Spleen (tissue), 11 donors: ENCODE data around the gene MVK. TPM values are rescaled to one million over a fixed set of nuclear protein-coding genes. Genes with fewer than 3 reads are reported as not detected.

Source experiments
- DNase-seq: peaks from one replicate; pipeline ENCODE4 v3.0.0-alpha.2; 2020
- H3K27ac ChIP-seq, 8 donors: fragments of 200-600 bp; sonication (generic) in 7 of 8; 1 replicate in 4 of 8; 2 replicates in 4 of 8; pipeline versions ENCODE4 v1.5.0 to v1.8.0; 2016 to 2021; ENCODE audit warnings: inconsistent platforms in 4 of 8, mild to moderate bottlenecking in 4 of 8, moderate library complexity in 1 of 8
- H3K27me3 ChIP-seq, 7 donors: fragments of 200-600 bp; sonication (generic) in 6 of 7; replicated peaks in 1 of 7; 1 replicate in 4 of 7; 2 replicates in 3 of 7; pipeline versions ENCODE4 v1.5.0 to v1.8.0; 2016 to 2021; ENCODE audit warnings: inconsistent platforms in 3 of 7, mild to moderate bottlenecking in 1 of 7
- H3K36me3 ChIP-seq, 6 donors: fragments of 200-600 bp; sonication (generic) in 5 of 6; 1 replicate in 4 of 6; 2 replicates in 2 of 6; pipeline versions ENCODE4 v1.5.0 to v1.8.0; 2016 to 2021; ENCODE audit warnings: inconsistent platforms in 2 of 6
- H3K4me1 ChIP-seq, 6 donors: fragments of 200-600 bp; sonication (generic) in 5 of 6; 1 replicate in 3 of 6; 2 replicates in 3 of 6; pipeline versions ENCODE4 v1.5.0 to v1.8.0; 2016 to 2021; ENCODE audit warnings: inconsistent platforms in 3 of 6
- H3K4me3 ChIP-seq, 8 donors: fragments of 200-600 bp; sonication (generic) in 7 of 8; 1 replicate in 4 of 8; 2 replicates in 4 of 8; pipeline versions ENCODE4 v1.5.0 to v1.8.0; 2016 to 2021; ENCODE audit warnings: inconsistent platforms in 4 of 8, mild to moderate bottlenecking in 4 of 8, moderate library complexity in 2 of 8
- H3K9me3 ChIP-seq, 8 donors: fragments of 200-600 bp; sonication (generic) in 7 of 8; 1 replicate in 4 of 8; 2 replicates in 4 of 8; pipeline versions ENCODE4 v1.5.0 to v1.8.0; 2016 to 2021; ENCODE audit warnings: inconsistent platforms in 4 of 8
- CTCF ChIP-seq, 11 experiments: fragments of 200-600 bp in 7 of 11; fragments of 450-650 bp in 4 of 11; sonication (generic) in 4 of 11; IDR thresholded peaks in 8 of 11; conservative IDR thresholded peaks in 3 of 11; 1 replicate in 7 of 11; 2 replicates in 4 of 11; pipeline versions ENCODE4 v1.4.0 to v1.8.0; 2016 to 2021; ENCODE audit warnings: antibody characterized with exemption in 11 of 11, inconsistent platforms in 4 of 11, mild to moderate bottlenecking in 1 of 11
- POLR2A ChIP-seq, 3 donors: fragments of 450-650 bp; IDR thresholded peaks; one replicate each; pipeline ENCODE4 v1.5.1; 2017; ENCODE audit warnings: antibody characterized with exemption in 3 of 3, mild to moderate bottlenecking in 1 of 3
- POLR2AphosphoS5 ChIP-seq, 3 donors: sonication (generic); formaldehyde crosslinking; IDR thresholded peaks; one replicate each; pipeline ENCODE4 v1.5.1; 2017; ENCODE audit warnings: antibody characterized with exemption in 3 of 3
- WGBS, 5 donors: extraction: QIAGEN DNeasy Blood & Tissue Kit in 3 of 5; methylation state at CpG; one replicate each; pipeline versions ENCODE4 v1.1.5 to v1.1.7; 2013 to 2018; 5-methylcytosine and 5-hydroxymethylcytosine counted together
- intact Hi-C: fragments of 100-400 bp; cut with DNase I; formaldehyde crosslinking; loops from one replicate; pipeline ENCODE4 v1.15.0; 2023; ENCODE audit warnings: low total_unique reads
- polyA plus RNA-seq, 3 donors: library from polyadenylated mRNA; stranded (reverse); fragments of 200-250 nt; gene quantifications; one replicate each; pipeline ENCODE4 v1.2.1, GENCODE V29; 2013
- total RNA-seq, 7 donors: library from RNA; depleted of rRNA in 3 of 7; stranded (reverse); fragments of >200 nt in 3 of 7; fragmentation: NEBNext Ultra II Directional in 4 of 7; extraction: Animal tissue kit (Norgen Biotek cat#: 25700) in 4 of 7; gene quantifications; one replicate each; pipeline versions ENCODE4 v1.1.0 to v1.2.1, GENCODE V29; 2016 to 2021
- donor health status: healthy with polysubstance abuse.
- donor health status: DM: no; HTN: no; CAD: no; lungs with moderate emphysema.
- donor health status: DM: no; HTN: no; CAD: no.
- donor health status: Bipolar disorder and iron deficiency.
- donor health status: healthy.
- donor health status: DM: no; HTN: no; CAD: no.
- donor health status: DM: yes; HTN: yes; CAD: no.

The MVK gene
- total and polyA plus RNA-seq, 10 donors: 6.2 to 16.5 (median 9.4) TPM

- 90 to 98% (median 94%) methylated on average over 8 of the region's 8 CpGs for WGBS, 5 donors
- Histone ChIP-seq H3K27ac (no peak overlapping the region), H3K9me3 (no peaks in the 10 kb centered on the region), H3K36me3 (peaks cover 0 to 95% (median 60%) of the 10 kb centered on the region in 6 donors), H3K4me3 (no peak overlapping the region), H3K27me3 (no peaks in the 10 kb centered on the region), H3K4me1 (peaks cover 0 to 2% (median 0%) of the 10 kb centered on the region in 6 donors)
- no peak for DNase-seq
- intact Hi-C loops: no loop called here
- TF ChIP-seq POLR2A (IDR thresholded peaks at IDR 0.05): no peak
These were observed 6.7 kb downstream of the MVK start for GRCh38 chr12:109580272-109580671.

DNA sequence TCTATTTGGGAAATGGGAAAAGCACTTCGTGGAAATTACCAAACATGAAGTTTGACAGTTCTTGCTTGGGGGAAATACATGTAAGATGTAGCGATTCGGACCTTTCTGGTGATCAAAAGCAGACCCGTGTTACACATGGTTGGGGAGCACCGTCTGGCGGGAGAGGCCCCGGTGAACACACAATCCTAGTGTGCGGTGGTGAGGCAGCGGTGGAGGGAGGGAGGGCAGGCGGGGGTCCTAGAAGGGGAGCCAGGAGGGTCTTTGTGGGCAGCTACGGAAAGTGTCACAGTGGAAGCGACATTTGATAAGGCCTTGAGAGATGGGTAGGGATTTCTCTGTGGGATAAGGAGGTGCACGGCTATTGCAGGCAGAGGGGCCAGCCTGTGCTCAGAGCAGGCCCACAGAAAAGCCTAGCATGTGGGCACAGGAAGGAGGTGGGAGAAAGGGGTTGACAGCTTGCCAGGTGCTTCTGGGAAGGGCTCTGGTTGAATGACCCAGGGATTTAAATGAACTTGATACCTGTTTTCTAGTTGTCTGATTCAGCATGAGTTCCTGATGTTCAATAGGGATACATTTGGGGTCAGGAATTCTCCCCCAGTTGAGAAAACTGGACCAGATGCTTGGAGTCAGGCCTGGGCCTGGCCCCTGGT, 7.2 kb downstream of the MVK start:
- peaks cover 0 to 95% (median 58%) of the 10 kb centered on the region in 6 donors for H3K36me3 ChIP-seq
- H3K27ac ChIP-seq: no peak overlapping the region
- no peaks in the 10 kb centered on the region for H3K9me3 ChIP-seq
- DNase-seq: no peak
- H3K27me3 ChIP-seq: no peaks in the 10 kb centered on the region
- intact Hi-C loops: no loop called here
- H3K4me1 ChIP-seq: no peaks in the 10 kb centered on the region
- TF ChIP-seq POLR2AphosphoS5 (IDR thresholded peaks at IDR 0.05): no peak
- TF ChIP-seq POLR2A (IDR thresholded peaks at IDR 0.05): no peak
- no peak for TF ChIP-seq CTCF (IDR thresholded peaks at IDR 0.05 in 8 of 11, conservative IDR thresholded peaks at IDR 0.05 in 3 of 11)
- 94 to 98% (median 95%) methylated on average over 13 of the region's 13 CpGs for WGBS, 5 donors
- H3K4me3 ChIP-seq: no peak overlapping the region

GRCh38 chr12:109581334-109581691, 7.7 kb downstream of the MVK start:
- H3K9me3 ChIP-seq: no peaks in the 10 kb centered on the region
- TF ChIP-seq CTCF (IDR thresholded peaks at IDR 0.05 in 8 of 11, conservative IDR thresholded peaks at IDR 0.05 in 3 of 11) (no peak), POLR2AphosphoS5 (IDR thresholded peaks at IDR 0.05) (no peak), POLR2A (IDR thresholded peaks at IDR 0.05) (no peak)
- DNase-seq: no peak
- no peak overlapping the region for H3K27ac ChIP-seq
- WGBS, 5 donors: 90 to 100% (median 94%) methylated on average over 3 to 18 of the region's 18 CpGs
- no peaks in the 10 kb centered on the region for H3K27me3 ChIP-seq
- H3K4me1 ChIP-seq: no peaks in the 10 kb centered on the region
- intact Hi-C loops: no loop called here
- H3K4me3 ChIP-seq: no peak overlapping the region
- H3K36me3 ChIP-seq: peaks cover 0 to 95% (median 57%) of the 10 kb centered on the region in 6 donors

DNA sequence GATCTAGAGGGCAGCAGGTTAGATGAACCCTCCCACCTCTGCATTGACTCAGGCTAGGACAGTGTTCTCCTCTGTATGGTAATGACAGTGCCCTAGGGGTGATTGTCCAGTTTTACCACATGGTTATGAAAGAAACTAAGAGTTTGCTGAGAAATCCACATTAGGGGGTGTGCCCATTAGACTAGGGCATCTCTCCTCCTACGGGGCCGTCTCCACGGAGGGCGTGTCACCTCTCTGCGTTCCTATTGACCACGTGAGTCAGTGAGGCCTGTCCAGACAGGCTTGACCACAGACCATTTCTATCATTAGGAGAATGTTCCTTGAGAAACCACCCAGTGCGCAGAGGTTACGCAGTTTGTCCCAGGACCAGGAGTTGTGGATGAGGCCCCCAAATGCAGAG, 8.3 kb downstream of the MVK start:
- no peaks in the 10 kb centered on the region for H3K4me1 ChIP-seq
- intact Hi-C loops: no loop called here
- DNase-seq: no peak
- H3K36me3 ChIP-seq: peaks cover 0 to 95% (median 63%) of the 10 kb centered on the region in 6 donors
- WGBS, 5 donors: 89 to 94% (median 93%) methylated on average over 8 of the region's 8 CpGs
- H3K27ac ChIP-seq: no peak overlapping the region
- TF ChIP-seq POLR2A (IDR thresholded peaks at IDR 0.05) (no peak), POLR2AphosphoS5 (IDR thresholded peaks at IDR 0.05) (no peak), CTCF (IDR thresholded peaks at IDR 0.05 in 8 of 11, conservative IDR thresholded peaks at IDR 0.05 in 3 of 11) (no peak)
- no peaks in the 10 kb centered on the region for H3K27me3 ChIP-seq
- no peaks in the 10 kb centered on the region for H3K9me3 ChIP-seq
- no peak overlapping the region for H3K4me3 ChIP-seq
